Activated CD4-positive, CD25-positive, alpha-beta regulatory T cell treated with anti-CD3 and anti-CD28 coated beads, Interleukin-2, amount 50 U/mL, for 72 hours (primary cell): ENCODE data around the gene FKBP6.
"Not testable (repeated sequence)": the region's sequence is repeated elsewhere in the genome, so short reads cannot be mapped to it uniquely, and the experiment has no call there.

Experiments
- DNase-seq: peaks from one replicate; pipeline ENCODE4 v3.0.0; 2021

The FKBP6 gene, protein sequence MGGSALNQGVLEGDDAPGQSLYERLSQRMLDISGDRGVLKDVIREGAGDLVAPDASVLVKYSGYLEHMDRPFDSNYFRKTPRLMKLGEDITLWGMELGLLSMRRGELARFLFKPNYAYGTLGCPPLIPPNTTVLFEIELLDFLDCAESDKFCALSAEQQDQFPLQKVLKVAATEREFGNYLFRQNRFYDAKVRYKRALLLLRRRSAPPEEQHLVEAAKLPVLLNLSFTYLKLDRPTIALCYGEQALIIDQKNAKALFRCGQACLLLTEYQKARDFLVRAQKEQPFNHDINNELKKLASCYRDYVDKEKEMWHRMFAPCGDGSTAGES

DNA sequence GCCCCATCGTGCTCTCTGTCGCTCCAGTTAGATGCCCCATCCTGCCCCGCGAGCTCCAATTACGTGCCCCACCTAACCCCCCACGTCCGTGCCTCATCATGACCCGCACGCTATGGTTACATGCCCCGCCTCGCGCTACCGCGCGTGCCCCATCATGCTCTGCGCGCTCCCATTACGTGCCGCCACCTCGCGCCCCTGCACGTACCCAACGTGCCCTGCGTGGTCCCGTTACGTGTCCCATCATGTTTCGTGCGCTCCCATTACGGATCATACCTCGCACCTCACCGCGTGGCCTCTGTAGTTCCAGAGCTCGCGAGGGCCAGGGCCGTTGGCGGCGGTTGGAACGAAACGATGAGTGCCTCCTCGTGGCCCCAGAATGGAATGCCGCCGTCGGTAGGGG, at the start of gene FKBP6, which contains the start of gene TRIM50:
Gene FKBP6 (plus strand): TSS at position 240 of the 400 bp plus-strand sequence. CDS start 268 bp downstream, outside the sequence.
Gene TRIM50 (minus strand): TSS at position 161 of the 400 bp plus-strand sequence. CDS start 3,295 bp downstream, outside the sequence.
- not testable (repeated sequence) for DNase-seq

DNA sequence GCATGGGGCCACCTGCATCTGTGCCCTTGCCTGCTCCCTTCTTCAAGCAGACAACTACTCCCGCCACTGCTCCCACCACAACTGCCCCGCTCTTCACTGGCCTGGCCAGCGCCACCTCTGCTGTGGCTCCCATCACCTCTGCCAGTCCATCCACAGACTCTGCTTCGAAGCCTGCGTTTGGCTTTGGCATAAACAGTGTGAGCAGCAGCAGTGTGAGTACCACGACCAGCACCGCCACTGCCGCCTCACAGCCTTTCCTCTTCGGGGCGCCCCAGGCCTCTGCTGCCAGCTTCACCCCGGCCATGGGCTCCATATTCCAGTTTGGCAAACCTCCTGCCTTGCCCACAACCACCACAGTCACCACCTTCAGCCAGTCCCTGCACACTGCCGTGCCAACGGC, 30.7 kb upstream of the FKBP6 start:
- not testable (repeated sequence) for DNase-seq

DNA sequence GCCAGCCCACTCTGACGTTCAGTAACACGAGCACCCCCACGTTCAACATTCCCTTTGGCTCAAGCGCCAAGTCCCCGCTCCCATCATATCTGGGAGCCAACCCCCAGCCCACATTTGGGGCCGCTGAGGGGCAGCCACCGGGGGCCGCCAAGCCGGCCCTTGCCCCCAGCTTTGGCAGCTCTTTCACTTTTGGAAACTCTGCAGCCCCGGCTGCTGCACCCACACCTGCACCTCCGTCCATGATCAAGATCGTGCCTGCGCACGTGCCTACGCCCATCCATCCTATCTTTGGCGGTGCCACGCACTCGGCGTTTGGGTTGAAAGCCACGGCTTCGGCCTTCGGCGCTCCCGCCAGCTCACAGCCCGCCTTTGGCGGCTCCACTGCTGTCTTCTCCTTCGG, 30.3 kb upstream of the FKBP6 start:
- DNase-seq, result not testable (repeated sequence)

DNA sequence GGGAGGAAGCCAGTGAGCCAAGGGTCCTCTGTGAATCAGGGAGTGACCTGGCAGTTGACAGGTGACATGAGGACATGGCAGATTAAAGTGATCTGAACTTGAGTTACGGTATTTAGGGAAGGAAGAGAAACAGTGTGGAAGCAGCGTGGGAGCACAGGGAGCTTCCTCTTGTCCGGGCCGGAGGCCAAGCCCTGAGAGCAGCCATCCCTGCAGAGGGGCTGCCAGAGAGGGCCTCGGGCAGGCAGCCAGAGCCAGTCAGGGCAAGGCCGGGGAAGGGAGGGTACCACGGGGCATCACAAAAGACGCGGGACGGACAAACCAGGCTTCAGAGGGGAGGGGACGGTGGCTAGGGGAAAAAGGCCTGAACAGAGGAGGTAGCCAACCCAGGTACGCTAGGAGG, 28.1 kb upstream of the FKBP6 start:
- not testable (repeated sequence) for DNase-seq

DNA sequence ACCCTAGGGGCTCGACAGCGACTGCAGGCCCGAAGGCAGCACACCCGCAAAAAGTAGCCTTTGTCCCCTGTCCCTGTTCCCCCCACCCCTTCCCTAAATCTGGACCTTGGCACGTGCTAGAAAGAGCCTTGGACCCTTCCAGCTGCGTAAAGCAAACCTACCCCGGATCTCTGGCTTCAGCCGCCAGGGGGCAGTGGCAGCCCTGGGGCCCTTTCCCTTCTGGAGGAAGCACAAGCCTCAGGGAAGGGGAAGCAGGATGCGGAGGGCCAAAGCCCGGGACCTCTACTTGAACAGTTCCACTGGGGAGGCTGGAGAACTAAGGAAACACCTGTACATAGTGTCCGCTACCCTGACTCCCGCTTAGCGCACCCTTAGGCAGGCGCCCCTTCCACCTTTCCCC, 26.9 kb upstream of the FKBP6 start:
- not testable (repeated sequence) for DNase-seq

DNA sequence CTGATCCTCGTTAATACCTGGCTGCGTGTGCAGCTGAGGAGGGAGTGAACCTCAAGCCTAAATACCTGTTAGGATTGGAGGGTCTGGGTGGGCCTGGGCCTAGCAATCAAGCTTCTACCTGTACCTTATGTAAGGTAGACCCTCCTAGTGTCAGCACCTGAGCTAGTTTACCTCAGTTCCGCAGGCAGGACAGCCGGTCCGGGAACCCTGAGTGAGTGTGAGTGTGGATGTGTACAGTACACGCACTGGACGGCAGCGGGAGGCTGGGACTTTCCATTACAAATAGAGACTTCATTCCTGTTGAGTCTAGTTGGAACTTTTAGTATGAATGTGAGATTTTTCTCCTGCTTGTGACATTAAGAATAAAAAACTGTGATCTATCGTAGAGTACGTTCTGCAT, 25.1 kb upstream of the FKBP6 start:
- not testable (repeated sequence) for DNase-seq

DNA sequence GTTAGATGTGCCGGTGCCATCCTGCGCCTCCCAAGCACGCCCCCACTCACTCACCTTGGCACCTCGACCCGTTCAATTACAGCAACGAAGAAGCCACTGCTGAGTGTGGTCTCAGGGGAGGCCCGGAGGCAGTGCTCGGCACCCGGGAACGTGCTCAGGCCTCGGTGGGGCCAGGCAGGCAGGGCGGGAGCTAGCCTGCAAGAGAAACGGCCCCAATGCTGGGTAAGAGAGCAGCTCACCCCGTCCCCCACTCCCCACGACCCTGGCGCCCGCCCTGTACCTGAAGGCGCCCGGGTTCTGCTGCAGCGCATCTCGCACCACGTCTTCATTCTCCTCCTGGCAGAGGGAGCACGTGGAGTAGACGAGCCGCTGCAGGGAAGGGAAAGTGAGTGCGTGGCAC, 24.4 kb upstream of the FKBP6 start:
- no peak for DNase-seq

DNA sequence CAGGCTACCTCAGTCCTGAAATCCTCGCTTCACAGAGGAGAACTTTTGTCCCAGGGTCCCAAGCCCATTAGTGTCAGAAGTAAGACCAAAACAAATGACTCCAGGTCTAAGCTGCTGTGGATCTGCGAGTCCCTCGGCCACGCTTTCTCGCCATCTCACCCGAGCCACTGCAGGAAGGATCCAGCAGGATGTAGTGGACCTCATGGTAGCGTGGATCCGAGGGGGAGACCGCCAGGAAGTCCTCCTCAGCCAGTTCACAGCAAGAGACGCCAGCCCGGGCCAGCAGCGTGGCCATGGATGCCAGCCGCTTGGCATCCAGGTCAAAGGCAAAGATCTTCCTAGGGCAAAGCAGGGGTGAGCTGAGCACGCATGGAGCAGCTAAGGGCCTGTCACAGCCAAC, 23.9 kb upstream of the FKBP6 start:
- no peak for DNase-seq

DNA sequence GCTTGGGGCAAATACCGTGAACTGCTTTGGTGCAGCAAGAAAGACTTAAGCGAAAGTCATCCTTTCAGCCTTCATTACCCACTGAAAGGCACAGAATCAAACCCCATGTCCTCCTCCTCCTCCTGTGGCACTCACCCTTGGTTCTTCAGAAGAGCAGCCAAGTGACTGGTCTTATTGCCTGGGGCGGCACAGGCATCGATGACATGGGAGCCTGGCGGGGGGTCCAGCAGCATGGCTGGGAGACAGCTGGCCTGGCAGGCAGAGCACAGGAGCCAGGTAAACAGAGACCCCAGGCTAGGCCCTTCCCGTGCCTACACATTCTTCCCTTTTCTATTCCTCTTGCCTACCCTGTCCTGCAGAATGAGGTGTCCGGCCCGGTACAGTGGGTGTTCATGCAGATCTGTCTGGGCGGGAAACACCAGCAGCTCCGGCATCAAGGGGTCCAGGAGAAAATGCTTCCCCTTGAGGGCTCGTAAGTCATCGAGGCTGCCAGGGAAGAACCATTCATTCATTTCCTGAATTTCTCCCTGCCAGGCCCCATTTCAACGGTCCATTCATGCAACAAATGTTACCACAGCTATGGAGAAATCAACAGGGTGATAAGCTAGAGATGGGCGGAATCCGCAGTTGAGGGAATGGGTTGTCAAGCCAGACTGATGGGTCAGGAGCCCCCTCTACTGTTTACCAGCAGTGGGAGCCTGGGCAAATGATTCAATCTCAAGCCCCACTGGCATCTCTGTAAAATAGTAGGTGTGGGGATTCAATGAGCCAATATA, 23.2 kb upstream of the FKBP6 start:
- not testable (repeated sequence) for DNase-seq

DNA sequence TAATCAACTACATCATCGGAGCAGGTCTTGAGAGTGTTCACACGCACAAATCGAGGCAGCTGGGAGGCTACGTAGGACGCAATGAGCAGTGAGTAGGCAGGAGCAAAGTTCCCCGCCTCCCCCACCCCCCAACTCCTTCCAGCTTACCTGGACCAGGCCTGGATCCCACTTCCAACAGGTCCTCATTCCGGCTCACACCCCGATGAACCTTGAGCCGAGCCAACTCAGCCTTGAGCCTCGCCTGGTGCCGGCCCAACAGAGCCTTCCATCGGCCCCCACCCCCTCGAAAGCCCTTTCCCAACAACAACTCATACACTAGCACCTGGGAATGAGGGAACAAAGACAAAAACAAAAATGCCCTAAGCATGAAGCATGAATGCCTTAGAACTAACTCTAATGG, 20.5 kb upstream of the FKBP6 start:
- DNase-seq, result no peak

DNA sequence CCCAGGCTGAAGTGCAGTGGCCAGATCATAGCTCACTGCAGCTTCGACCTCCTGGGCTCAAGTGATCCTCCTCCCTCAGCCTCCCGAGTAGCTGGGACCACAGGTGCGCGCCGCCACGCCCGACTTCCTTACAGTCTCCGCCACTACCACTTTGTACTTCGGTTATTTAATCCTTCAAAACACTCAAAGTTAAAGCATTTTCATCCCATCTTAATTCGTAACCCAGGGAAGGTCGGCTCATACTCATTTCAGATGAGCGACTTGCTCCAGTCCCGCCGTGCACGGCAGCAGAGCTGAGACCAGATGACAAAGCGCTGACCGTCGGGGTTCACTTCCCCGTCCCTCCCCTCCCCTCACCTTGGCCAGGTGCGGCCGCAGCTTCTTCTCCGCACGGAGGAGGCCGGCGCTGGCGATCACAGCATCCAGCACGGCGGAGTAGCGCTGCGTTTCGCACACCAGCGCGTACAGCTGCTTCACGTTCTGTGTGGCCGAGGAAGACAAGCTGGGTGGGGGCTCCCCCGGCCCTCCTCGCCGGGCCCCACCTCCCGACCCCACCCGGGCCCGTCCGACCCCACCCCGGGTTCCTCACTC, 19.8 kb upstream of the FKBP6 start:
- DNase-seq, result no peak

DNA sequence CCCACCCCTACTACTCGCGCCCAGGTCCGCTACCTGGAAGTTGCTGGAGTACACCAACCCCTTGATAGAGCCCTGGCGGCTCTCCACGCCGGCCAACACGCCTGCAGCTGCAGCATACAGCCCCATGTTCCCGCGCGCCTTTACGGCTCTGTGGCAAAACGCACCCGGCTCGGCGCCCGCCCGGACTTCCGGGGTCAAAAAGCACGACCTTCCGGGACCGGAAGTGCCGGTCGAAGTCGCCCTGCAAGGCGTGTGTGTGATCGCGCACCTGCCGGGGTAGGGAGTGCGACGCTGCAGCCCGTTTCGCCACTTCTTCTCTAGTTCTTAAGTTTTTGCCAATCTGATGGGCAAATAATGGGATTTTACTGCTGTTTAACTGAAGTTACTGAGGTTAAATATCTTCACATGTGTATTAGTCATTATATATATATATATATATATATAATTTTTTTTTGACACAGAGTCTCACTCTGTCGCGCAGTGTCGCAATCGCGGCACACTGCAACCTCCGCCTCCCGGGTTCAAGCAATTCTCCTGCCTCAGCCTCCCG, 19.2 kb upstream of the FKBP6 start, which contains the start of gene NSUN5:
Gene NSUN5 (minus strand): TSS at position 162 of the 550 bp plus-strand sequence. CDS start 36 bp downstream, at position 126.
- peak; percentile 91 for DNase-seq

DNA sequence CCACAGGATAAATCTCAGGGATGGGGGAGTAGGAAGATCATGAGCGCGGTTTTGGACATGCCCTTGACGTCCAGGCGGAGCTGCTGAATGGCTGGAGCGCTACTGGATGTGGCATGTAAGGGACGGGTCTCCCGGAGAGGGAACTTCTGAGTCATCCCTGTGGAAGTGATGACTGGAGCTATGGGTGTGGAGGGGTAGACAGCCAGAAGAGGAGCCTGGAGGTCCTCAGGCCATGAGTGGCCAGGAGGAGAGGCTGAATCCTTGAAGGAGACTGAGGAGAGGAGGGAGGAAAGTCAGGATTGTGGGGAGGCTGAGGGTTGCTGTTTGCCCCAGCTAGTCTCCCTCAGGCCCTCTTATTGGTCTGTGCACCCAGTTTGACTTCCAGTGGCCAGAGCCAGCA, 16.5 kb upstream of the FKBP6 start:
- not testable (repeated sequence) for DNase-seq

DNA sequence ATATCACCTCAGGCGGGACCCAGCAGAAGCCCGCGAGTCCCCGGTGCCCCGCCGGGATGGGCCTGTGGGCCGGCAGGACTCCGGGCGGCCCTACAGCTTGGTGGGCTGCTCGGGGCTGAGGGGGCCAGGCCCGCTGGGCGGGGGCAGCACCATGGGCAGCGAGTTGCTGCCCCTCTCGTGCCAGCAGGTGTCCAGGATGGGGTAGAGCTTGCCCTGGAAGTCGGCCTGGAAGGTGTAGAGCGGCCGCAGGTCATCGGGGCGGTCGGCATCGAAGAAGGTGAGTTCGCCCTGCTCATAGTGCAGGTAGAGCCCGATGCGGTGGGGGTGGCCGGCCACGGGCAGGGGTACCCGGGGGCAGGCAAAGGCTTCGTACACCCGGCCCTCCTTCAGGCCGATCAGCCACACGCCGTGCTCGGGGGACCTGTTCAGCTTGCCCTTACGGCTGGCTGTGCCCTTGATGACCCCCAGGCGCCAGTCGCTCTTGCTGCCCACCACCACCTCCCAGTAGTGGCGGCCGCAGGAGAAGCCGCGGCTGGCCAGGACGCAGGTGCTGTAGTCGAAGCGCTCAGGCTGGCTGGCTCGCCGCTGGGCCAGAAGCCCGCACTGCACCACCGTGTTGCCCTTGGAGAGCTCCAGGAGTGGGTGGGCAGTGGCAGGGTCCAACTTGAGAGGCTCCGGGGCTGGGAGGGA, 15.0 kb upstream of the FKBP6 start:
- DNase-seq, result no peak

DNA sequence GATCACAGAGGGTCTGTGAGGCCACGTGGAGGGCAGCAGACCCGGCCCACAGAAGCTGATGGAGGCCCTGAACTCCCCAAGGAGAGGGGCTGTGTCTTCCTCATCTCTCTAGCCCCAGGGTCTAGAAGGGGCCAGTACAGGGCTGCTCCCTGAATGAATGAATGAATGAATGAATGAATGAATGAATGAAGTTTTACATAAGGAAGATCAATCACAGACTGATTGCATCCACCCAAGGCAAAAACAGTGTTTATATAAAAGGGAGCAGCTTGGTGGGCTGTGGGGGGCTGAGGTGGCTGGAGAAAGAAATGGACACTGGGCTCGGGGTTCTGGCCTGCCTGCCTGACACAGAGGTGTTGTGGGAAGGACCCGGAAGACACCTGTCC, 14.4 kb upstream of the FKBP6 start:
- DNase-seq, result no peak

DNA sequence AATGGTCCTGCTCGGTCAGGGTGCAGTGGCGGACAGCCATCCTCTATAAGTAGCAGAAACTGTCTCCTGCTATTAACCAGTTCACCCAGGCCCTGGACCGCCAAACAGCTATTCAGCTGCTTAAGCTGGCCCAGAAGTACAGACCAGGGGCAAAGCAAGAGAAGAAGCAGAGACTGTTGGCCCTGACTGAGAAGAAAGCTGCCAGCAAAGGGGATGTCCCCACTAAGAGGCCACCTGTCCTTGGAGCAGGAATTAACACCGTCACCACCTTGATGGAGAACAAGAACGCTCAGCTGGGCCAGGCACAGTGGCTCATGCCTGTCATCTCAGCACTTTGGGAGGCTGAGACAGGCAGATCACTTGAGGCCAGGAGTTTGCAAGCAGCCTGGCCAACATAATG, 13.7 kb upstream of the FKBP6 start:
- DNase-seq, result no peak

DNA sequence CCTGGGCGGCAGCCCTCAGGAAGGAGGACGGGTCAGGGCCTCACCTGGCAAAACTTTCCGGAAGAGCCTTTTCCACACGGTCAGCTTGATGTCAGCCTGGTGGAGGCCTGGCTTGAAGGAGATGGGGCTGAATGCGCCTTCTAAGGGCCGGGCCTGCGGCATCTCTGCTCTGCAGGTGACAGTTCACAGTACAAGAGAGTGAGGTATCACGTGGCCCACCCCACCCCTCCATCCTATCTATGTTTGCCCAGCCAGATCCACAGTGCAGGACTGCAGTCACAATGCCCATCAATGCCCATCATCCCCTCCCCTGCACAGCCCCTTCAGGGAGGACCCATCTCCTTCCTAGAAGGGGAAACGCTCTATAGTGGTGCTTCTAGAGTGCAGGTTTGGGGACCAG, 11.4 kb upstream of the FKBP6 start:
- no peak for DNase-seq

DNA sequence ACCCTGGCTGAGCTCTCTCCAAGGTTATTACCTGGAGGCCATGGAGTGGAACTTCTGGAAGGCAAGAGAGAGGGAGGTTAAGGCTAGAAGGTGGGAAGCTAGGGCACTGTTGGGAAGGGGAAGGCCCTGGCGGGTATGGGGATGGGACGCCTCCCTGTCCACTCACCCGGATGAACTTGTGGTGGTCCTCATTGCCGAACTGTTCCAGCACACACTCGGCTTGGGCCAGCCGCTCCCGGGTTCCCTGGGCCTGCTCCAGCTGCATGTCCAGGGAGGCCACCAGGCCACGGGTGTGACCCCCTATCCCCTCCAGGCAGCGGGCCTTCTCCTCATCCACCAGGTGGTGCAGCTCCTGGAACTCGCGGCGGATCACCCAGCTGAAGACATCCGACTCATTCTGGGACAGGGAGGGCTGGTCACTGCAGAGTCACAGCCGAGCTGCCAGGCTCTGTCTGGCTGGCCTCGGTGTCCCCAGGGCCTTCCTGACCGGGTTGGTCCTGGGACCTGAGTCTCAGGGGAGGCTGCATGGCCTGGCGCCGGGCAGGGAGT, 9.2 kb upstream of the FKBP6 start:
- DNase-seq, result not testable (repeated sequence)

DNA sequence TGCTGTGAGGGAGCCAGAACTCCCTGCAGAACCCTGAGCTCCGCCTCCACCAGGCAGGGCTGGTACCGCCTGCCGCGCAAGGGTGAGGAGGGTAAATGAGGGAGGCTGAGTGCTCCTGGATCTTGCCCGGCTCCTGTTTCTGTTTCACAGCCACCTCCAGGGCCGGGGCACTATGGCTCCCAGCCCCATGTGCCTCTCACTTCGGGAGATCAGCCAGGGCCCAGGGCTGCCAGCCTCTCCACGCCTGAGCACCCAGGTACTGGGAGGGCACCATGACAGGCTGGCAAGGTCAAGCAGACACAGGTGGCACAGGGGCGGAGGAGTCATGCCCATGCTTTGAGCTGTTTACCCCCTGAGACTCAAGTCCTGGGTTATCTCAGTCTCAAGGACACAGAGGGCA, 8.4 kb upstream of the FKBP6 start:
- not testable (repeated sequence) for DNase-seq

DNA sequence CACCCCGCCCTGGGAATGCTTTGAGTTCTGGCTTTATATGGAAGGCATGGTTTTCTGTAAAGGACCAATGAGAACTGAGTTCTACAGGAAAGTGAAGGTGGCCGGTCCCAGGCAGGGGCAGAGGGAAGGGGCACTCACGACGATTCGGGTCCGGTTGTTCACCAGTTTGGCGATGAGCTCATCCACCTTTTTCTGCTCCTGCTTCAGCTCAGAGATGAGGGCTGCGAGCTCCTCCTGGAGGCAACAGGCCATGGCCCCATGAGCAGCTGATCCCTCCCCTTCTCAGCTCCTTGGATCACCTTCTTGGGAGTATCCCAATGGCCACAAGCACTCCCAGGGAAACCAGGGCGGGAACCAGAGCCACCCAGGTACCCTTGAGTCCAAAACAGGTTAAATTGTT, 8.0 kb upstream of the FKBP6 start:
- DNase-seq, result not testable (repeated sequence)

DNA sequence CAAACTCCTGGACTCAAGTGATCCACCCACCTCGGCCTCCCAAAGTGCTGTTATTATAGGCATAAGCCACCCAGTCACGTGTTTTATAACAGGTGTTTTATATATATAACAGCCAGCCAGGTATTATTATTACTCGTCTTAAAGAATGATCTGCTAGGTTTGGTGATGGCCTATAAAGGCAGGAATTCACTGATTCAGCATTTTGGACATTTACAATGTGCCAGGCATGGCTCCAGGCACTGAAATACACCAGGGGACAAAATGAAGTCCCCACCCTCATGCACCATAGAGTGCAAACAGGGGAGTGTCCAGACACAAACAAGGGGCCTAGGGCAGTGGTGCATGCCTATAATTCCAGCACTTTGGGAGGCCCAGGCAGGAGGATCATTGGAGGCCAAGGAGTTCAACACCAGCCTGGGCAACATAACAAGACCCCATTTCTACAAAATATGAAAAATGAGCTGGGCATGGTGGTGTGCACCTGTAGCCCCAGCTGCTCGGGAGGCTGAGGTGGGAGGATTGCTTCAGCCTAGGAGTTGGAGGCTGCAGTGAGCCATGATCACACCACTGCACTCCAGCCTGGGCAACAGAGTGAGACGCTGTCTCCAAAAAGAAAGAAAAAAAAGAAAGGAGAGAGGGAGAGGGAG, 4.4 kb upstream of the FKBP6 start:
- not testable (repeated sequence) for DNase-seq
